Hepatocyte (in vitro differentiated cells): Measurements from ENCODE around the gene RYR3. TPM values are rescaled to one million over a fixed set of nuclear protein-coding genes. Genes with fewer than 3 reads are reported as not detected.

Experiments
- DNase-seq: peaks from one replicate; pipeline ENCODE4 v3.0.0-alpha.2; 2016; ENCODE audit warnings: low spot score
- H2AFZ ChIP-seq: fragments of 200-600 bp; sonication (generic); 2 replicates; pipeline ENCODE4 v1.6.0; 2016; ENCODE audit warnings: antibody characterized with exemption, mild to moderate bottlenecking
- H3K27ac ChIP-seq: fragments of 200-600 bp; sonication (generic); 2 replicates; pipeline ENCODE4 v1.5.1; 2016; ENCODE audit warnings: mild to moderate bottlenecking
- H3K27me3 ChIP-seq: fragments of 200-600 bp; sonication (generic); 2 replicates; pipeline ENCODE4 v1.6.1; 2016
- H3K36me3 ChIP-seq: fragments of 200-600 bp; sonication (generic); replicated peaks from 2 replicates; pipeline ENCODE4 v1.5.1; 2016; ENCODE audit warnings: low read depth; ENCODE audit not compliant: insufficient read depth
- H3K4me1 ChIP-seq: fragments of 200-600 bp; sonication (generic); 2 replicates; pipeline ENCODE4 v1.5.1; 2016; ENCODE audit warnings: mild to moderate bottlenecking, moderate library complexity; ENCODE audit not compliant: insufficient read depth
- H3K4me2 ChIP-seq: fragments of 200-600 bp; sonication (generic); 2 replicates; pipeline ENCODE4 v1.6.0; 2016
- H3K4me3 ChIP-seq: fragments of 200-600 bp; sonication (generic); 2 replicates; pipeline ENCODE4 v1.5.1; 2016; ENCODE audit warnings: mild to moderate bottlenecking
- H3K79me2 ChIP-seq: fragments of 200-600 bp; sonication (generic); 2 replicates; pipeline ENCODE4 v1.6.0; 2017; ENCODE audit warnings: mild to moderate bottlenecking
- H3K9me2 ChIP-seq: fragments of 200-600 bp; sonication (generic); replicated peaks from 2 replicates; pipeline ENCODE4 v1.6.0; 2017; ENCODE audit warnings: mild to moderate bottlenecking; ENCODE audit not compliant: insufficient read depth
- H3K9me3 ChIP-seq: fragments of 200-600 bp; sonication (generic); 2 replicates; pipeline ENCODE4 v1.5.1; 2016; ENCODE audit warnings: low read depth, mild to moderate bottlenecking
- H4K20me1 ChIP-seq: fragments of 200-600 bp; sonication (generic); 2 replicates; pipeline ENCODE4 v1.6.0; 2016; ENCODE audit warnings: mild to moderate bottlenecking; ENCODE audit not compliant: insufficient read depth, poor library complexity, severe bottlenecking
- CTCF ChIP-seq: fragments of 200-600 bp; sonication (generic); IDR thresholded peaks from 2 replicates; pipeline ENCODE4 v1.5.1; 2016; ENCODE audit warnings: antibody characterized with exemption, mild to moderate bottlenecking; ENCODE audit not compliant: poor library complexity
- EZH2 ChIP-seq: fragments of 200-600 bp; sonication (generic); IDR thresholded peaks from 2 replicates; pipeline ENCODE4 v1.6.1; 2016; ENCODE audit warnings: antibody characterized with exemption, mild to moderate bottlenecking, borderline replicate concordance
- EZH2phosphoT487 ChIP-seq: fragments of 200-600 bp; sonication (generic); IDR thresholded peaks from one replicate; pipeline ENCODE4 v1.6.1; 2018; ENCODE audit warnings: antibody characterized with exemption, mild to moderate bottlenecking, low read depth, moderate library complexity; ENCODE audit not compliant: unreplicated experiment, severe bottlenecking
- WGBS: methylation state at CpG from one replicate; pipeline ENCODE4 v1.1.6; 2016; ENCODE audit warnings: low lambda C conversion rate; ENCODE audit errors: missing lambda C conversion rate; 5-methylcytosine and 5-hydroxymethylcytosine counted together
- polyA plus RNA-seq: library from polyadenylated mRNA; unstranded; fragments of >200 nt; fragmentation: Nextera tagmentation; extraction: Ambion mirVana; gene quantifications from 2 replicates; pipeline ENCODE4 v1.2.1, GENCODE V29; 2016
- total RNA-seq: library from RNA; depleted of rRNA; stranded (reverse); fragments of >200 nt; gene quantifications from 2 replicates; pipeline ENCODE4 v1.2.3, GENCODE V29; 2014

The RYR3 gene
- total and polyA plus RNA-seq, 2 experiments from 2014 or later, result 0.36 to 0.37 TPM

- H4K20me1 ChIP-seq, result no peaks in the 10 kb centered on the region
- H3K27ac ChIP-seq, result no peak overlapping the region
- H2AFZ ChIP-seq, result no peak overlapping the region
- H3K4me1 ChIP-seq, result no peaks in the 10 kb centered on the region
- H3K27me3 ChIP-seq, result no peaks in the 10 kb centered on the region
- H3K4me2 ChIP-seq, result no peak overlapping the region
- H3K4me3 ChIP-seq, result no peak overlapping the region
- H3K9me3 ChIP-seq, result no peaks in the 10 kb centered on the region
- H3K9me2 ChIP-seq, result no peaks in the 10 kb centered on the region
- WGBS, result 85% methylated on average over 3 of the region's 3 CpGs
- TF ChIP-seq EZH2phosphoT487 (no peak), CTCF (no peak), EZH2 (no peak)
- no peak for DNase-seq
- H3K36me3 ChIP-seq, result no peaks in the 10 kb centered on the region
- no peaks in the 10 kb centered on the region for H3K79me2 ChIP-seq
Observed at GRCh38 chr15:33754242-33754641, 443.5 kb downstream of the RYR3 start.

- TF ChIP-seq EZH2phosphoT487 (no peak), EZH2 (no peak), CTCF (no peak)
- 87% methylated on average over 5 of the region's 5 CpGs for WGBS
- no peak overlapping the region for H3K4me2 ChIP-seq
Observed at GRCh38 chr15:33756961-33757360, 446.2 kb downstream of the RYR3 start.

GRCh38 chr15:33757516-33758232, 446.9 kb downstream of the RYR3 start:
- Histone ChIP-seq H3K9me2 (no peaks in the 10 kb centered on the region), H3K79me2 (no peaks in the 10 kb centered on the region), H3K4me2 (no peak overlapping the region), H4K20me1 (no peaks in the 10 kb centered on the region), H3K27ac (no peak overlapping the region), H3K36me3 (no peaks in the 10 kb centered on the region), H2AFZ (no peak overlapping the region), H3K9me3 (no peaks in the 10 kb centered on the region), H3K4me1 (no peaks in the 10 kb centered on the region), H3K27me3 (no peaks in the 10 kb centered on the region), H3K4me3 (no peak overlapping the region)
- 93% methylated on average over 13 of the region's 13 CpGs for WGBS
- TF ChIP-seq EZH2 (no peak), CTCF (no peak), EZH2phosphoT487 (no peak)
- no peak for DNase-seq

More at GRCh38 chr15:33756961-33757360, 446.2 kb downstream of the RYR3 start:
- H3K27ac ChIP-seq, result no peak overlapping the region
- H4K20me1 ChIP-seq, result no peaks in the 10 kb centered on the region
- H2AFZ ChIP-seq, result no peak overlapping the region
- no peaks in the 10 kb centered on the region for H3K27me3 ChIP-seq
- no peaks in the 10 kb centered on the region for H3K36me3 ChIP-seq
- H3K9me2 ChIP-seq, result no peaks in the 10 kb centered on the region
- no peaks in the 10 kb centered on the region for H3K4me1 ChIP-seq
- no peak overlapping the region for H3K4me3 ChIP-seq
- no peak for DNase-seq
- H3K79me2 ChIP-seq, result no peaks in the 10 kb centered on the region
- H3K9me3 ChIP-seq, result no peaks in the 10 kb centered on the region
